Thyroid gland (tissue), 4 donors: ENCODE measurements around the gene MT1HL1.

ENCODE experiments used
- POLR2A ChIP-seq, 2 donors: fragments of 450-650 bp; IDR thresholded peaks; one replicate each; pipeline ENCODE4 v1.6.1; 2017; ENCODE audit warnings: antibody characterized with exemption in 2 of 2, mild to moderate bottlenecking in 2 of 2, moderate library complexity in 1 of 2
- TF ChIP-seq, protein P1 (sequence below), 6 experiments: fragments of 200-600 bp in 3 of 6; fragments of 450-650 bp in 3 of 6; sonication (generic) in 3 of 6; IDR thresholded peaks; one replicate each; pipeline ENCODE4 v1.5.1; 2016 to 2019; ENCODE audit warnings: antibody characterized with exemption in 6 of 6, mild to moderate bottlenecking in 2 of 6, inconsistent platforms in 1 of 6, moderate library complexity in 1 of 6

DNA sequence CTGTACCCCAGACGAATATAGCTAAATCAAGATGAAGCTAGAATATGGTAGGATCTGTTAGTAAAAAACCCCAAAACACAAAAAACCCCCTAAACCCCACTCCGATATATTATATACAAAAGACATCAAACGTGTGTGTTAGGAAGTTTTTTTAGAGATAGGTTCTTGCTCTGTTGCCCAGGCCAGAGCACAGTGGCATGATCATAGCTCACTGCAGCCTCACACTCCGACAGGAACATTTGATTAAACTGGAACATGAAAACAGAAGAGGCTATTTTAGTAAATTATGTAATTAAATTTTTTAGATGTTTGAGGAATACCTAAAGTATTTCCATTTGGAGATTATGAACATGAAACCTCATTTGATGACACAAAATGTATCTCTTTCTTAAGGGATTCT, 29.6 kb upstream of the MT1HL1 start:
- no peak for TF ChIP-seq POLR2A (IDR thresholded peaks at IDR 0.05)
- TF ChIP-seq, protein P1, sequence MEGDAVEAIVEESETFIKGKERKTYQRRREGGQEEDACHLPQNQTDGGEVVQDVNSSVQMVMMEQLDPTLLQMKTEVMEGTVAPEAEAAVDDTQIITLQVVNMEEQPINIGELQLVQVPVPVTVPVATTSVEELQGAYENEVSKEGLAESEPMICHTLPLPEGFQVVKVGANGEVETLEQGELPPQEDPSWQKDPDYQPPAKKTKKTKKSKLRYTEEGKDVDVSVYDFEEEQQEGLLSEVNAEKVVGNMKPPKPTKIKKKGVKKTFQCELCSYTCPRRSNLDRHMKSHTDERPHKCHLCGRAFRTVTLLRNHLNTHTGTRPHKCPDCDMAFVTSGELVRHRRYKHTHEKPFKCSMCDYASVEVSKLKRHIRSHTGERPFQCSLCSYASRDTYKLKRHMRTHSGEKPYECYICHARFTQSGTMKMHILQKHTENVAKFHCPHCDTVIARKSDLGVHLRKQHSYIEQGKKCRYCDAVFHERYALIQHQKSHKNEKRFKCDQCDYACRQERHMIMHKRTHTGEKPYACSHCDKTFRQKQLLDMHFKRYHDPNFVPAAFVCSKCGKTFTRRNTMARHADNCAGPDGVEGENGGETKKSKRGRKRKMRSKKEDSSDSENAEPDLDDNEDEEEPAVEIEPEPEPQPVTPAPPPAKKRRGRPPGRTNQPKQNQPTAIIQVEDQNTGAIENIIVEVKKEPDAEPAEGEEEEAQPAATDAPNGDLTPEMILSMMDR (IDR thresholded peaks at IDR 0.05): no peak
